Activated naive CD4-positive, alpha-beta T cell treated with Interleukin-2 at 50 U/mL for 16 hours (primary cell): ENCODE results near the gene ERBB2.

Experiments used
- DNase-seq: peaks from one replicate; pipeline ENCODE4 v3.0.0-alpha.2; 2020

Gene ERBB2

DNA sequence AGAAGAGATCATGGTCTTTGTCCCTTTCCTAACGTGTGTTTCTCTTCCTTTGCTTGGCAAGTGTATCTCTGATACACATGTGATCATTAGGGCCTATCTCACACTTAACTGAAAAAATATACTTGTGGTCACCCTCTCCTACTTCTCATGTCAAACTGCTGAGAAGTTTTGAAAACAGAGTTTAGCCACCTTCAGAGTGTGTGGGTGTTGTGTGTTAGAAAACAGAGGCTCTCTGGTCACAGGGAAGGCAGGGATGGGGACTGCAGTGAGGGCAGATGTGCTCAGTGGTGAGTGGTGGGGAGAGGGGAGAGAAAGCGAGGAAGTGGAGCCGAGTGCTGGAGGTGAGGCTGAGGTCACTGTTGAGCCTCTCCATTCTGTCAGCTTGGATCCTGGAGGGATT, 67.3 kb downstream of the ERBB2 start:
- DNase-seq, result no peak

DNA sequence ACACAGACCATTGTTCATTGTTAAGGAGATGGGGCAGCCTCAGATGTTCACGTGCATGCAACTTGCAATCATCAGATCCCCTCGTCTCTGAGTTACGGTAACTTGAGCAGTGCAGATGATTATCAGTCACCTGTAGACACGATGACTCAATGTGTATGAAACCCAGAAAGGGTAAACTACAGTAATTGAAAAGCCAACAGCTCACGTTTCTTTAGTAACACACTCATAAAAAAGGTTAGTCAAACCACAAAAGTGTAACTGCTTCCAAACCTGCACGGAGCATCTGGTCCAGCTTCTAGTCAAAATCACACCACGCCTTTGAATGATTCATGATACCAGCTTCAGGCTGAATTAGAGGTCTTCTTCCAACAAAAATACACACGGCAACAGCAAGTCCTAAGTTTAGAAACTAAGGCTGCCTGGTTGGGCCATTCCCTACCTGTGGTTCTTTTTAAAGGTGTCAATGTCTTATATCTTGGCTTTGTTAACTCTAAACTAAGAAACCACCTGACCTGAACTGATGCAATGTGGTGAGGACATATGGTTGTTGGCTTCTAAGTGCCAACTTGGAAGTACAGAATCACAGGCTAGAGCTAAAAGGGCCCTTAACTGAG, 70.2 kb downstream of the ERBB2 start:
- peak; percentile 69 for DNase-seq

DNA sequence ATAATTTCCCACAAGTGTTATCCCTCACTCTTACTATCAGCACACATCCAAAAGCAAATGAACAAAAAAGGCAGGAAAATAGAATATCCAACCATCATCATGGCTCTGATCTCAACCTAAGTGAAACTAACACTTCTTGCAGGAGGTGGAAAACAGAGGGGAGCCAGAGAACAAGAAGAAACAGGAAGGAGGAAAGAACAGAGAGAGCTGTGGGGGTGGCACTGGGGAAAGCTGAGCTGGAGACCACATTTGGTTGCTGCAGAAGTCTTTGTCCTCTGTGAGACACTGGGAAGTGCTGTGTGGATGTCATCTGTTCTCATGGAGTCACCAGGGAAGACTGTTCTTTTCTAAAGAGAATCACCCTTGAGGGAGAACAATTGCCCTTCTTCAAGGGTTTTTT, 72.6 kb downstream of the ERBB2 start:
- DNase-seq, result no peak

DNA sequence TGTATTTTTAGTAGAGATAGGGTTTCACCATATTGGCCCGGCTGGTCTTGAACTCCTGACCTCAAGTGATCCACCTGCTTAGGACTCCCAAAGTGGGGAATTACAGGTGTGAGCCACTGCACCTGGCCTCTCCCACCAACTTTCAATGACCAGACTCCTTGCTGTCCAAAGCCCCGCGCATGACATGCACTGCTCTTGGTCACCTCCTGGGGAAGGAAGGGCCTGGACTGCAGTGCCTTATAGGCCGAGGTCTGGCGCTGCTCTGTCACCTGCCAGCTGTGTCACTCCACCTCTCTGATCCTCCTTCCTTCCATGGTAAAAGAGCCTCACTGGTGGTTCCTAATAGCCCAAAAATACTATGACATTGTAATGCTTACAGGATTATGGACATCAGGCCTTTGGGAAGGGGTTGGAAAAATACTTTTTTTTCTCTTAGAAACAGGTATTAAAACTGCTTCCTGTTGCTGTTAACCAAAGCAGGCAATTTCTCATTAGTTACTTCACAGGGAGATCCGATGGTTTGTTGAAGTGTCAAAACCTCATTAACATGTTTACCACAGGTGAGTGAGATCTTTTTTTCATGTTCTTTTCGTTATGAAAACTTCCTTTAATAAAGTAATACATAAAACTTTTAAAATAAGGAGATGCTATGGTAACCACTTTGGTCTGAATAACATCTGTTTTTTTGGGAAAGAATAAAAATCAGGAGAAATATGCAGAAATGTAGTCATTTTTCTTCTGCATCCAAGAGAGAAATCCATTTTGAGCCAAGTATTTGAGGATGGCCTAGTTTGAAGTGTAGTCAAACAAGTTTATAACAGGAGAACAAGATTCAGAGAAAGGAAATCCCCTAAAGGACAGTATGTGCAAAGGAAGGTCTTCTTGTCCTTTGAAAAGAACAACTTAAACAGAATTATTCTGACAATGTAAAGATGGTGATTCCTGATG, 73.4 kb downstream of the ERBB2 start:
- DNase-seq, result no peak

DNA sequence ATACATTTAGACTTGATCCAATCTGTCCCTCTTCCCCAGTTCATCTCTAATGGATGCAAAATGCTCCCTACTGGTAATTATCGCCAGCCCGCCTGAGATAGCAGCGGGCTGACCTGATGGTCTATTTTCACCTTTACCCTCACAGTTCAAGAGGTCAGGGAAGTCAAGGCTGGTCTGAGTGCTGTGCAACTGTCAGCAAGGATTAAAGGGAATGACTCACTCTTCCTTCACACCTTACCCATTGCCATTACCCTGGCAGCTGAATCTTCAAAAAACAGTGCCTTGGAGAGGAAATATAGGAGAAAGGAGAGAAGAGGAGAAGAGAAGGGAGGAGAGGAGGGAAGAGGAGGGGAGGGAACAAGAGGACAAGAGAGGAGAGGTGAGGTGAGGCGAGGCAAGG, 74.2 kb downstream of the ERBB2 start:
- DNase-seq, result no peak

DNA sequence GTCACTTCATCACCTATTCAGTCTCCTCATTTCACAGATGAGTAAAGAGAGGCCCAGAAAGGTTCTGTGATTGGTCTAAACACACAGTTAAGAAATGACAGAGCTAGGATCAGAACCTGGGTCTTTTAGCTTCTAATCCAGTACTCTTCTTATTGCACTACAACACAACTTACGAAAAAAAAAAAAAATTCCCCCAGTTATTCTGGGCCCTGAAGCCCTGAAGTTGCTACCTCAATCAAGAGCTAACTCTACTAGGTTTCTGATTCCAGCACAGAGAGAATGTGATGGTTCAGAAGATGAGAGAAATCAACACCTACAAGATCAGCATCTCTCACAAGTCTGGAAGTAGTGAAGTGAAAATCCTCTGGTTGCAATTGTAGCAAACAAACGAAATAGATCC, 75.2 kb downstream of the ERBB2 start:
- no peak for DNase-seq

DNA sequence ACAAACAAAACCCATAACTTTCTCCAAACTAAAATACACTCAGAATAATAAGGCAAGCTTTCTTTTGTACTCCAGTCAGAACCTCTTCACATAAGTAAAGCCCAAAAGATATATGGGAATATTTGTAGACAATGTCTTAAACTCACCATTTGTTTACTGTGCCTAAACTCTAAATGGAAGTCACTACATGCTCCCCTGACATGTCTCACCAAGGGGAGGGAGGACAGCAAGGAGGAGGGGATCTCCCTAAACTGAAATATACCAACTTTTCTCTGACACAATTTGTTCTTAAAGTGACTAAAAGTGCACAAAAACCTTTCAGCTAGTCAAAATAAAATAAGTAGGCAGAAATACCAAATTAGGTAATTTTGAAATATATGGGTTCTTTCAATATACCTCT, 76.4 kb downstream of the ERBB2 start:
- no peak for DNase-seq

DNA sequence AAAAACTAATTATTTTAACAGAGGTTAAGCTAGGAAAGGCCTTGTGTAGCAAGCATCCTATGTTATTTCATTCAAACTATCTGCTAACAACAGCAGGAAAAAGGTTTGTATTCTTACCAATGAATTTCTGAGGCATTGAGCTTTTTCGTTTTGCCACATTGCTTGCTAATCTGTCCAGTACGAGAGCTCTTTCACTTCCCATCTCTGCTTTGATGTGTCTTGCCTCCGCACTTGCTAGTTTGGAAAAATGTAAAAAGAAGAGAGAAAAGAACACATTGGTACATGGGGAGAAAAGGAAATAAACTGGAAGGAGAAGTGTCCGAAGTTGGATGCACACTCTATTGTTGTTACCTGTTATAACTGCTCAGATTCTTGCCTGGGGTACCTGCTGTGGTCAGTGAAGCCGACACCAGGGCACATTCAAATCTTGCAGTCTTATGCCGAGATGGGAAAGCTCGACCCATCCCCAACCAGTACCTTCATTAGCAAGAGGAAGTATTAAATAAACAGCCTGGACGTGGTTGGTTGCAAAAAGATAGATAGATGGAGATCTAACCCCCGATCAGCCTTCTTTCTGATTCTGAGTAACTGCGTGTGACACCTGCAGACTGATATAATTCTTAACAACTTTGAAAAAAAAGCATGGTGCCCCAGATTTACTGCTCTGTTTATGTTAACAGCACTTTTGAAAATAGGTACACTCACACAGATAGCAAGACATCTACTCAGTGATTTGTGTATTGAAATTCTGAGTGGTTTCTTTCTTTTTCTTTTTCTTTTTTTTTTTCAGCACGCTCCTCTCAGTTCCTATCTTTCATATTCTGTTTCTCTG, 77.9 kb downstream of the ERBB2 start:
- DNase-seq, result no peak
